K562 (cell line): ENCODE results near the gene ARPC1A. TPM values are rescaled to one million over a fixed set of nuclear protein-coding genes. Genes with fewer than 3 reads are reported as not detected.
A peak's percentile ranks its signal among the peaks of the same experiment; 100 is the strongest.

Experiments
- ARNT ChIP-seq, 2 experiments: fragments of 450-650 bp; IDR thresholded peaks; 2 replicates each; pipeline ENCODE4 v1.6.1; 2016; ENCODE audit warnings: mild to moderate bottlenecking in 1 of 2
- CEBPG ChIP-seq, 3 experiments: fragments of 200-800 bp in 1 of 3; sonication (Bioruptor generic) in 1 of 3; sonication (generic) in 1 of 3; formaldehyde crosslinking in 1 of 3; IDR thresholded peaks in 2 of 3; conservative IDR thresholded peaks in 1 of 3; 2 replicates each; pipeline versions ENCODE4 v1.6.1 to v1.8.0; 2016 to 2022; ENCODE audit warnings: missing compliant biosample characterization in 2 of 3, missing genetic modification characterization in 2 of 3, mild to moderate bottlenecking in 1 of 3, missing genetic modification reagents in 1 of 3
- CTBP1 ChIP-seq: fragments of 450-650 bp; IDR thresholded peaks from 2 replicates; pipeline ENCODE4 v1.6.1; 2016; ENCODE audit warnings: borderline replicate concordance
- ELF4 ChIP-seq: fragments of 450-650 bp; formaldehyde crosslinking; IDR thresholded peaks from 2 replicates; pipeline ENCODE4 v1.4.0; 2022; ENCODE audit warnings: missing genetic modification characterization
- LARP7 ChIP-seq: fragments of 450-650 bp; IDR thresholded peaks from 2 replicates; pipeline ENCODE4 v1.6.1; 2016
- MAZ ChIP-seq, 2 experiments: fragments of 450-650 bp in 1 of 2; sonication (generic) in 1 of 2; formaldehyde crosslinking; IDR thresholded peaks in 1 of 2; conservative IDR thresholded peaks in 1 of 2; 2 replicates each; pipeline versions ENCODE4 v1.4.0 to v1.5.0; 2020; ENCODE audit warnings: mild to moderate bottlenecking in 1 of 2, missing genetic modification reagents in 1 of 2
- RBFOX2 ChIP-seq: fragments of 200-400 bp; formaldehyde crosslinking; IDR thresholded peaks from 2 replicates; pipeline ENCODE4 v1.6.1; 2017; ENCODE audit warnings: low read depth, mild to moderate bottlenecking, low read length, moderate library complexity
- SIN3A ChIP-seq, 2 experiments: fragments of 150-350 bp in 1 of 2; IDR thresholded peaks; 2 replicates each; pipeline ENCODE4 v1.6.1; 2011 to 2016; ENCODE audit warnings: borderline replicate concordance in 2 of 2, low read depth in 2 of 2, low read length in 2 of 2, mild to moderate bottlenecking in 2 of 2, moderate library complexity in 2 of 2; ENCODE audit not compliant: control insufficient read depth in 1 of 2
- ZNF436 ChIP-seq: fragments of 250-450, 450-650 bp; sonication (Bioruptor Pico); formaldehyde crosslinking; IDR thresholded peaks from 2 replicates; pipeline ENCODE4 v1.7.0; 2020; ENCODE audit warnings: mild to moderate bottlenecking
- ZNF668 ChIP-seq: fragments of 250-450 bp; sonication (Bioruptor Pico); IDR thresholded peaks from 2 replicates; pipeline ENCODE4 v1.8.0; 2022; ENCODE audit warnings: mild to moderate bottlenecking, inconsistent platforms
- ZSCAN29 ChIP-seq: fragments of 450-650 bp; IDR thresholded peaks from 2 replicates; pipeline ENCODE4 v1.6.1; 2017
- polyA plus RNA-seq, 8 experiments: library from polyadenylated mRNA; depleted of rRNA in 4 of 8; stranded (reverse) in 5 of 8; unstranded in 3 of 8; fragments of >200 nt; fragmentation: Nextera tagmentation in 2 of 8; fragmentation: Illumina TruSeq in 1 of 8; extraction: Ambion mirVana in 2 of 8; extraction: Trizol in 1 of 8; gene quantifications; 2 replicates each; pipeline versions ENCODE4 v1.2.1 to v1.2.3, GENCODE V29; 2011 to 2014; ENCODE audit warnings: inconsistent platforms in 1 of 8, missing spikeins in 1 of 8
- total RNA-seq, 7 experiments: library from RNA; depleted of rRNA in 6 of 7; stranded (reverse); fragments of >200 nt in 6 of 7; fragmentation: Illumina TruSeq in 2 of 7; extraction: Trizol in 2 of 7; gene quantifications; 2 replicates each; pipeline versions ENCODE4 v1.2.1 to v1.2.3, GENCODE V29; 2011 to 2021; ENCODE audit warnings: low replicate concordance in 1 of 7
- TF ChIP-seq, protein P1 (sequence below): sonication (generic); formaldehyde crosslinking; IDR thresholded peaks from 2 replicates; pipeline ENCODE4 v1.8.0; 2023; ENCODE audit warnings: mild to moderate bottlenecking, missing genetic modification reagents
- TF ChIP-seq, protein P2 (sequence below), 2 experiments: fragments of 450-650 bp; formaldehyde crosslinking in 1 of 2; IDR thresholded peaks; 2 replicates each; pipeline versions ENCODE4 v1.4.0 to v1.6.1; 2014 to 2020; ENCODE audit warnings: mild to moderate bottlenecking in 2 of 2, borderline replicate concordance in 1 of 2, low read depth in 1 of 2

Gene ARPC1A
- total and polyA plus RNA-seq, 9 of the 15 experiments (the other 6 are each of a cell fraction or from before 2014, with no cell fraction given), result 39.5 to 151 (median 86.1) TPM

DNA sequence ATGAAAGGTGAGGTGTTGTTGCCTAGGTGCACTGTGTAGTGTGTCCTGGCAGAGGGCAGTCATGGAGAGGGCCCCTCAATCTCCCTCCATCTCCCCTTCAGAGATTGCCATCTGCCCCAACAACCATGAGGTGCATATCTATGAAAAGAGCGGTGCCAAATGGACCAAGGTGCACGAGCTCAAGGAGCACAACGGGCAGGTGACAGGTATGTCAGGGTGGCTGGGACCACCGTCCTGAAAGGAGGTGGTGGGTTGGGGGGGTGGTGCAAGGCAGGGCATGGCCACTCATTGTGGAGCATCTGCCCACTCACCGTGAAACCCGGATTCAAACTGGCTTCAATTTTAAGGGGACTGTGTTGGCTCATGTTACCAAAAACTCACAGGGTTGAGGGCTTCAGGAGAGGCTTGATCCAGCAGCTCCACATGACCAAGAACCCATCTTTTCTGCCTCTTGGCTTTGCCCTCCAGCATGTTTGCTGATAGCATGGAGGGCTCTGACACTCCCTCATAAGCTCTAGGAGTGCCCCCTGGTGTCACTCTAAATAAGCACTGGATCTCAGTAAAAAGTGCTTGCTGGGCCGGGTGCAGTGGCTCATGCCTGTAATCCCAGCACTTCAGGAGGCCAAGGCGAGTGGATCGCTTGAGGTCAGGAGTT lies 61.0 kb downstream of the ARPC1A start (continued):
- TF ChIP-seq, protein P1, sequence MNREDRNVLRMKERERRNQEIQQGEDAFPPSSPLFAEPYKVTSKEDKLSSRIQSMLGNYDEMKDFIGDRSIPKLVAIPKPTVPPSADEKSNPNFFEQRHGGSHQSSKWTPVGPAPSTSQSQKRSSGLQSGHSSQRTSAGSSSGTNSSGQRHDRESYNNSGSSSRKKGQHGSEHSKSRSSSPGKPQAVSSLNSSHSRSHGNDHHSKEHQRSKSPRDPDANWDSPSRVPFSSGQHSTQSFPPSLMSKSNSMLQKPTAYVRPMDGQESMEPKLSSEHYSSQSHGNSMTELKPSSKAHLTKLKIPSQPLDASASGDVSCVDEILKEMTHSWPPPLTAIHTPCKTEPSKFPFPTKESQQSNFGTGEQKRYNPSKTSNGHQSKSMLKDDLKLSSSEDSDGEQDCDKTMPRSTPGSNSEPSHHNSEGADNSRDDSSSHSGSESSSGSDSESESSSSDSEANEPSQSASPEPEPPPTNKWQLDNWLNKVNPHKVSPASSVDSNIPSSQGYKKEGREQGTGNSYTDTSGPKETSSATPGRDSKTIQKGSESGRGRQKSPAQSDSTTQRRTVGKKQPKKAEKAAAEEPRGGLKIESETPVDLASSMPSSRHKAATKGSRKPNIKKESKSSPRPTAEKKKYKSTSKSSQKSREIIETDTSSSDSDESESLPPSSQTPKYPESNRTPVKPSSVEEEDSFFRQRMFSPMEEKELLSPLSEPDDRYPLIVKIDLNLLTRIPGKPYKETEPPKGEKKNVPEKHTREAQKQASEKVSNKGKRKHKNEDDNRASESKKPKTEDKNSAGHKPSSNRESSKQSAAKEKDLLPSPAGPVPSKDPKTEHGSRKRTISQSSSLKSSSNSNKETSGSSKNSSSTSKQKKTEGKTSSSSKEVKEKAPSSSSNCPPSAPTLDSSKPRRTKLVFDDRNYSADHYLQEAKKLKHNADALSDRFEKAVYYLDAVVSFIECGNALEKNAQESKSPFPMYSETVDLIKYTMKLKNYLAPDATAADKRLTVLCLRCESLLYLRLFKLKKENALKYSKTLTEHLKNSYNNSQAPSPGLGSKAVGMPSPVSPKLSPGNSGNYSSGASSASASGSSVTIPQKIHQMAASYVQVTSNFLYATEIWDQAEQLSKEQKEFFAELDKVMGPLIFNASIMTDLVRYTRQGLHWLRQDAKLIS (CRISPR knock-in tag), result no peak
- TF ChIP-seq ZNF436 (CRISPR knock-in tag) (no peak), ARNT (IDR thresholded peaks at IDR 0.05) (peak in 1 of 2 experiments; percentile 34; a peak in 1 of 4 replicates), ELF4 (CRISPR knock-in tag) (no peak), CEBPG (CRISPR knock-in tag; IDR thresholded peaks at IDR 0.05) (no peak), CEBPG (tag; conservative IDR thresholded peaks at IDR 0.05 in 1 of 2, IDR thresholded peaks at IDR 0.05 in 1 of 2) (no peak), RBFOX2 (peak; percentile 16; the same call in 1 of the 2 replicates), ZNF668 (CRISPR knock-in tag) (no peak), LARP7 (no peak), CTBP1 (peak; percentile 24; the same call in 1 of the 2 replicates), SIN3A (IDR thresholded peaks at IDR 0.05; ENCODE audit: borderline replicate concordance in 2 of 2, control insufficient read depth in 1 of 2, low read depth in 2 of 2, low read length in 2 of 2) (peak in 1 of 2 experiments; percentile 49; a peak in 1 of 4 replicates), MAZ (CRISPR knock-in tag; conservative IDR thresholded peaks at IDR 0.05 in 1 of 2, IDR thresholded peaks at IDR 0.05 in 1 of 2) (0 out of 4 replicates have a peak, but pooled peaks of 1 of the 2 experiments have one; percentile 52), ZSCAN29 (no peak)
- TF ChIP-seq, protein P2, sequence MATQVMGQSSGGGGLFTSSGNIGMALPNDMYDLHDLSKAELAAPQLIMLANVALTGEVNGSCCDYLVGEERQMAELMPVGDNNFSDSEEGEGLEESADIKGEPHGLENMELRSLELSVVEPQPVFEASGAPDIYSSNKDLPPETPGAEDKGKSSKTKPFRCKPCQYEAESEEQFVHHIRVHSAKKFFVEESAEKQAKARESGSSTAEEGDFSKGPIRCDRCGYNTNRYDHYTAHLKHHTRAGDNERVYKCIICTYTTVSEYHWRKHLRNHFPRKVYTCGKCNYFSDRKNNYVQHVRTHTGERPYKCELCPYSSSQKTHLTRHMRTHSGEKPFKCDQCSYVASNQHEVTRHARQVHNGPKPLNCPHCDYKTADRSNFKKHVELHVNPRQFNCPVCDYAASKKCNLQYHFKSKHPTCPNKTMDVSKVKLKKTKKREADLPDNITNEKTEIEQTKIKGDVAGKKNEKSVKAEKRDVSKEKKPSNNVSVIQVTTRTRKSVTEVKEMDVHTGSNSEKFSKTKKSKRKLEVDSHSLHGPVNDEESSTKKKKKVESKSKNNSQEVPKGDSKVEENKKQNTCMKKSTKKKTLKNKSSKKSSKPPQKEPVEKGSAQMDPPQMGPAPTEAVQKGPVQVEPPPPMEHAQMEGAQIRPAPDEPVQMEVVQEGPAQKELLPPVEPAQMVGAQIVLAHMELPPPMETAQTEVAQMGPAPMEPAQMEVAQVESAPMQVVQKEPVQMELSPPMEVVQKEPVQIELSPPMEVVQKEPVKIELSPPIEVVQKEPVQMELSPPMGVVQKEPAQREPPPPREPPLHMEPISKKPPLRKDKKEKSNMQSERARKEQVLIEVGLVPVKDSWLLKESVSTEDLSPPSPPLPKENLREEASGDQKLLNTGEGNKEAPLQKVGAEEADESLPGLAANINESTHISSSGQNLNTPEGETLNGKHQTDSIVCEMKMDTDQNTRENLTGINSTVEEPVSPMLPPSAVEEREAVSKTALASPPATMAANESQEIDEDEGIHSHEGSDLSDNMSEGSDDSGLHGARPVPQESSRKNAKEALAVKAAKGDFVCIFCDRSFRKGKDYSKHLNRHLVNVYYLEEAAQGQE (IDR thresholded peaks at IDR 0.05; ENCODE audit: borderline replicate concordance), result peak; percentile 87
- TF ChIP-seq, protein P2 (CRISPR knock-in tag; IDR thresholded peaks at IDR 0.05; ENCODE audit: low read depth), result no peak
